BE2C (cell line): Measurements from ENCODE around the gene CD9.

Experiments used
- DNase-seq: peaks from one replicate; pipeline ENCODE4 v3.0.0-alpha.2; 2020
- H3K27me3 ChIP-seq: fragments of 250-450 bp; sonication (Bioruptor Pico); 2 replicates; pipeline ENCODE4 v1.5.1; 2020; ENCODE audit warnings: mild to moderate bottlenecking
- H3K36me3 ChIP-seq: fragments of 250-450 bp; sonication (Bioruptor Pico); 2 replicates; pipeline ENCODE4 v1.5.1; 2020; ENCODE audit warnings: mild to moderate bottlenecking
- H3K4me1 ChIP-seq: fragments of 250-450 bp; sonication (Bioruptor Pico); 2 replicates; pipeline ENCODE4 v1.5.1; 2020
- H3K4me3 ChIP-seq: 2 replicates; pipeline ENCODE4 v1.5.1; 2011; ENCODE audit warnings: low read depth, low read length
- H3K9me3 ChIP-seq: fragments of 250-450 bp; sonication (Bioruptor Pico); 2 replicates; pipeline ENCODE4 v1.5.1; 2020
- CTCF ChIP-seq: IDR thresholded peaks from 2 replicates; pipeline ENCODE4 v1.5.1; 2012; ENCODE audit warnings: mild to moderate bottlenecking, low read depth, low read length

Gene CD9

GRCh38 chr12:6224550-6224949, 24.4 kb downstream of the CD9 start:
- Histone ChIP-seq H3K36me3 (peaks cover 26% of the 10 kb centered on the region), H3K9me3 (no peaks in the 10 kb centered on the region), H3K4me1 (peaks cover 15% of the 10 kb centered on the region), H3K27me3 (no peaks in the 10 kb centered on the region), H3K4me3 (no peak overlapping the region)
- DNase-seq = peak; percentile 55
- no peak for TF ChIP-seq CTCF

- Histone ChIP-seq H3K9me3 (no peaks in the 10 kb centered on the region), H3K4me3 (no peak overlapping the region), H3K36me3 (peaks cover 32% of the 10 kb centered on the region), H3K27me3 (no peaks in the 10 kb centered on the region), H3K4me1 (peaks cover 24% of the 10 kb centered on the region)
- DNase-seq = no peak
- no peak for TF ChIP-seq CTCF
Measured at GRCh38 chr12:6225630-6226001, 25.4 kb downstream of the CD9 start.

GRCh38 chr12:6226002-6226678, 25.9 kb downstream of the CD9 start:
- Histone ChIP-seq H3K4me3 (no peak overlapping the region), H3K36me3 (peaks cover 35% of the 10 kb centered on the region), H3K27me3 (no peaks in the 10 kb centered on the region), H3K9me3 (no peaks in the 10 kb centered on the region), H3K4me1 (peaks cover 26% of the 10 kb centered on the region)
- no peak for TF ChIP-seq CTCF
- DNase-seq = no peak

- no peak for TF ChIP-seq CTCF
- Histone ChIP-seq H3K4me1 (peaks cover 26% of the 10 kb centered on the region), H3K27me3 (no peaks in the 10 kb centered on the region), H3K9me3 (no peaks in the 10 kb centered on the region), H3K36me3 (peaks cover 35% of the 10 kb centered on the region), H3K4me3 (no peak overlapping the region)
- no peak for DNase-seq
Measured at GRCh38 chr12:6226679-6227051, 26.5 kb downstream of the CD9 start.

GRCh38 chr12:6228535-6229223, 28.5 kb downstream of the CD9 start:
- Histone ChIP-seq H3K36me3 (peaks cover 33% of the 10 kb centered on the region), H3K4me1 (peaks cover 31% of the 10 kb centered on the region), H3K4me3 (no peak overlapping the region), H3K9me3 (no peaks in the 10 kb centered on the region), H3K27me3 (no peaks in the 10 kb centered on the region)
- no peak for TF ChIP-seq CTCF
- DNase-seq = peak; percentile 43
